Measurements from ENCODE around the gene CRAT.
A peak's percentile ranks its signal among the peaks of the same experiment; 100 is the strongest.

CRAT gene

GRCh38 chr9:129080601-129081387, 29.8 kb downstream of the CRAT start, which contains the start of gene DOLPP1:
TSS of gene DOLPP1 (plus strand) at chr9:129081111. CDS start at chr9:129081132, 21 bp downstream.
- DNase-seq = peak; percentile 98

DNA sequence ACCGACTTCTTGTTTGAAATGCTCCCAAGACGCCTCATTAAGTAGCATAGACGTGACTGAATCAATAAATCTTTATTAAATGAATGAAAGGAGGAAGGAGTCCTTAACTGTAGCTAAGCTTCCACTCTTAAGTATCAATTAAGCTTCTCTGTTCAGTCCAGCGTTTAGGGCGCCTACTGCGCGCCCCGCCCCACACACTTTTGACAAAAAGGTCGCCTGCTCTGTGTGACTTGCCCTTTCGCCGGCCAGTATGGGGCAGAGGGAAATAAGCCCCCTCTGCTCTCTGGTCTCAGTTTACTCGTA, 30.3 kb downstream of the CRAT start:
- no peak for DNase-seq

- no peak for DNase-seq
These were observed 30.8 kb downstream of the CRAT start for GRCh38 chr9:129079829-129080228.

DNA sequence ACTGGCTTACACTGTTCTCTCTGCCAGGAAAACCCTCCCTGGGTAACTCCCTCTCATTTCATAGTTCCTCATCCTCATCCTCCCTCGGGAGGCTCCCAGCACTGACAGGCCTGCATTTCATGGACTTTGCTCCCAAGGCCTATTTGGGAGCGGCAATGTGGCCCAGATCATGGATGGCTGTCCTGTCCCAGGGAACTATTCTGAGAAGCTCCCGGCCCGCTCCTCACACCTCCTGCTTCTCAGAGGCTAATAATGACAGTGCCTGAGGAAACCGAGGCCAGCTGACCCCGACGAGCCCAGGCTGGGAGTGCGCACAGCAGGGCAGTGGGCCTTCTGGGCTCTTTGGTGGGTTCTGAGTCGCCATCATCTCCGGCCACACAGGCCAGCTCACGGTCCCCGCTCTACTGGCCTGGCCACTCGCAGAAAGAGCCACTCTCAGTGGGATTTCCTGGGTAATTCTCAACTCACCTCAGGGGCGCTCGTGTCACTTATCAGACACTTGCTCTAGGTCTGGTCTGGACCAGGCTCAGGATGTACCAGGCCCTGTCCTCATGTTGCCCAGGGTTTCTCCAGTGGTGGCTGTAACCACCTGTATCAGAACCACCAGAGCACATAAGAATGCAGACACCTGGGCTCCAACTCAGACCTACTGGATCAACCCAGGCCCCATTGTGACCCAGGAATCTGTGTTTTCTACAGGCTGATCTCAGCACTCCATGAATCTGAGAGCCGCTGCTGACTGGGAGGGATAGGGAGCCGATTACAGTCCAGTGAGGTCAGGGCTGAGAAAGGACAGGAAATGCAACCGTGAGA, 31.7 kb downstream of the CRAT start:
- DNase-seq = no peak

DNA sequence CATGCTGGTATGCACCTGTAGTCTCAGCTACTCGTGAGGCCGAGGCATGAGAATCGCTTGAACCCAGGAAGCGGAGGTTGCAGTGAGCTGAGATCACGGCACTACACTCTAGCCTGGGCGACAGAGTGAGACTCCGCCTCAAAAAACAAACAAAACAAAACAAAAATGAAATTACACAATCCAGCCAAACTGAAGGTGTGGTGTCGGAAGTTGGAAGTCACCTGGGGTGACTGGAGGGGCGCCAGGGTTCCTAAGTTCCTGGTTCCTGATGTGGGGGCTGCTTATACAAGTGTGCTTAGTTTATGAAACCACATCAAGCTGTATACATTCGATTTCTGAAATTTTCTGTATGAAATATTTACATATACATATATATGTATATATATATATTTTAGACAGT, 33.4 kb downstream of the CRAT start:
- no peak for DNase-seq

- DNase-seq = no peak
These were observed 34.0 kb downstream of the CRAT start for GRCh38 chr9:129076640-129077037.

DNA sequence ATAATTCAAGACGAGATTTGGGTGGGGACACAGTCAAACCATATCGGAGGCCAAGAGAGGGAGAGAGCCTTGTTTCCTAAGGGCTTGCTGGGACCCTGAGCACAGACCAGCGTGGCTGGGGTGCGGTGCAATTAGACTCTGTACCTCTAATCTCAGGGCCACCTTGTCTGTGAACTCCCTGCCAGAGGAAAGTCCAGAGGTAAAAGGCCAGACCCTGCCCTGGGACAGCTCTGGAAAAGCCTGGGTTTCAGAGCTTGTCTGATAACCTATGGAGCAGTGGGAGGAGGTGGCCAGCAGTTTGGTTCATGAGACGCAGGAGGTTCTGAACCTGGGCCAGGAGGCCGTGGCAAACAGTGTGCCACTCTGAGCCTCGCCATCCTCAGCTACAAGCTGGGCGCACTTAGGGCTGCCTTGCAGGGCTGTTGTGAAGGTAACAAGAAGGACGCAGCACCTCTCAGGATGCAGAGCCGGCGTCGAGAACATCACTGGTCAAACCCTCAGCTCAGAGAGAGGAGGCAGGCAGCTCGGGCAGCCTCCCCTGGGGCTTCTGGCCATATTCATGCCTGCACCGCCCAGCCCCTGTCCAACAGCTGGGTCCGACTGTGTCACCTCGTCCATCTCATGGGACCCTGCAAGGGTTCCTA, 34.5 kb downstream of the CRAT start:
- no peak for DNase-seq

DNA sequence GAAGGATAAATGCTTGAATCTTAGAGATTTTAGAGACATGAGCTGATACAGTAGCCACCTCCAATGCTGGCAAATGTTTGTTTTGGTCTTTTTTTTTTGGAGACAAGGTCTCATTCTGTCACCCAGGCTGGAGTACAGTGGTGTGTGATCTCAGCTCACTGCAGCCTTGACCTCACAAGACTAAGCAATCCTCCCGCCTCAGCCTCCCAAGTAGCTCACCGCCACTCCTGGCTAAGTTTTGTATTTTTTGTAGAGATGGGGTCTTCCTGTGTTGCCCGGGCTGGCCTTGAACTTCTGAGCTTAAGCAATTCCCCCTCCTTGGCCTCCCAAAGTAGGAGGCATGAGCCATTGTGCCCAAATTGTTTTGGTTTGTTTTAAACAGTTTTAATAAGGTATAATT, 36.5 kb downstream of the CRAT start:
- no peak for DNase-seq

DNA sequence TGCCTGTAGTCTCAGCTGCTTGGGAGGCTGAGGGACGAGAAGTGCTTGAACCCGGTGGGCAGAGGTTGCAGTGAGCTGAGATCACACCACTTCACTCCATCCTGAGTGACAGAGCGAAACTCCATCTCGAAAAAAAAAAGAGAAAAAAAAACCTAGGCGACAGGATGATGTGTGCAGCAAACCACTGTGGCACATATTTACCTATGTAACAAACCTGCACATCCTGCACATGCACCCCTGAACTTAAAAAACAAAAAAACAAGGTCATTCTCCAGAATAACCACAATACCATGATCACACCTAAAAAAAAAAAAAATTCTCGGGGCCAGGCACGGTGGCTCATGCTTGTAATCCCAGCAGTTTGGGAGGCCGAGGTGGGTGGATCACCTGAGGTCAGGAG, 37.2 kb downstream of the CRAT start:
- no peak for DNase-seq

- no peak for DNase-seq
These were observed 38.4 kb downstream of the CRAT start for GRCh38 chr9:129072171-129072570.

- DNase-seq = no peak
These were observed 39.0 kb downstream of the CRAT start for GRCh38 chr9:129071526-129072126.

GRCh38 chr9:129070696-129071525, 39.7 kb downstream of the CRAT start:
- no peak for DNase-seq

GRCh38 chr9:129069862-129070641, 40.5 kb downstream of the CRAT start:
- DNase-seq = no peak

DNA sequence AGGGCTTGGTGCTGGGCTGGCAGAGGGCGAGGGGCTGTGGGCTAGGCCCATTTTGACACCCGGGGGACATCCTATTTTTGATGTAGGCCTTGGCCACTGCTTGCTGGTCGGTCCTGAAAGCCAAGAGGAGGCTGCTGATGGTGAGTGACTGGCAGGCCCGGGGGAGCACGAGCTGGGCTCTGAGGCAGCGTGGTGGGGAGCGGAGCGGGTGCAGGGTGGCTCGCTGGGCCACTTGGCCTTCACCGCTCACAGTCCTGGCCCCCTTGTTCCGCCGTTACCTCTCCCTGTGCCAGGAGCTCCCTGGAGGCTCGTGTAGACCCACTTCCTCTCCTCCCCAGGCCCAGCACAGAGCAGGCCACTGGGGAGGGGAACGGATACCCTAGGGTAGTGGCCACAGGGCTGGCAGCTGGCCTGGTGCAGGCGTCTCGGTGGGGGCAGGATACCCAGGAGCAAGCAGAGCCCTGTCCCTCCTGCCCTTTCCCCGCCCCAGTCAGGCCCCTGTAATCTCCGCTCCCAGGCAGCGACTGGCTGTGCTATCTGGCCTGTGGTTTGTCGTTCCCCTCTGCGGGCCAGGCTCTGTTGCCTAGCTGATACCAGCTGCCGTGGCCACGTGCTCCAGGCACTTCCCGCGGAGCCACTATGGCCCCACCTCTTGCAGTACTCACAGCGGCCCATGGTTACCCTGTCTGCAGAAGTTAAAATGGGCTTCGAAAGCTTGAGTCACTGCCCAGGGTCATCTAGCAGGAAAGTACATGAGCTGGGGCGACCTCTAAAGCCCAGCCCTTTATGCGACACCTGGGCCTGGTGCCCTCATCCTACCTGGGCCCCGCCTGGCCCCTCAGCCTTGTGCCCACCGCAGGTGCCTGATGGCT, 41.4 kb downstream of the CRAT start:
- no peak for DNase-seq

DNA sequence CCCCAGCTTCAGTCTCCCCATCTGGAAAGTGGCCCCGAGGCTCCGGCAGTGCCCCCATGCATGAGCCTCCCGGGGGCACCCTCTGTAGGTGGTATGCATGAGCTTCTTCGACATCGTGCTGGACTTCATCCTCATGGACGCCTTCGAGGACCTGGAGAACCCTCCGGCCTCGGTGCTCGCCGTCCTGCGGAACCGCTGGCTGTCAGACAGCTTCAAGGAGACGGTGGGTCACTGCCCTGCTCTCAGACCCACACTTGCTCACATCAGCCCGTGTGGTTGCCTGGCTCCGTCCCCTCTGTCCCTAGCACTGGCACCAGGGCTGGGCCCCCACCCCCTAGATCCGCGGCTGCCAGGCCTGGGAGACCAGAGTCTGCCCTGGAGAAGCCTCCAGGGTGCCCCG, 42.5 kb downstream of the CRAT start:
- no peak for DNase-seq

- DNase-seq = no peak
These were observed 46.1 kb downstream of the CRAT start for GRCh38 chr9:129064499-129064908.

DNA sequence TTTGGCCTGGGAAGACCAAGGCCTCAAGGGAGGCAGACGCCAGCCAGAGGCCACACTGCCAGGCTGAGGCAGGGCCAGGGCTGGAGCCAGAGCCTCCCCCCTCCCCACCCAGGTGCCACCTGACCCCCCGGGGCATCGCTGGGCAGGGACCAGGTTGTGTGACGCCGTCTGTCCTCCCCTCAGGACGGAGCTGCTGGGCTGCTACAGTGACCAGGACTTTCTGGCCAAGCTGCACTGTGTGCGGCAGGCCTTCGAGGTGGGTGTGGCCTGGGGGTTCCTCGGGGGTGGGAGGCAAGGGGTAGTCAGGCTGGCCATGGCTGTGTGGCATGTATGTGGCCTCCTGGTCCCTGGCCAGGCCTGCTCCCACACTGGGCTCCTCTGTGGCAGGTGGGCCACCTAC, 47.5 kb downstream of the CRAT start:
- no peak for DNase-seq

GRCh38 chr9:129060991-129061390, 49.6 kb downstream of the CRAT start:
- DNase-seq = no peak

- DNase-seq = no peak
These were observed 50.5 kb downstream of the CRAT start for GRCh38 chr9:129059796-129060785.

Data from NCI-H748 treated with DMSO at 0.1 percent for 48 hours (cell line).